Body of pancreas (tissue), 4 donors: ENCODE data around the gene FILIP1L.

ENCODE experiments used
- CTCF ChIP-seq, 7 experiments: fragments of 450-650 bp in 4 of 7; fragments of 200-600 bp in 3 of 7; sonication (generic) in 3 of 7; IDR thresholded peaks; one replicate each; pipeline ENCODE4 v1.5.1; 2016 to 2019; ENCODE audit warnings: antibody characterized with exemption in 7 of 7
- POLR2A ChIP-seq, 3 donors: fragments of 450-650 bp; IDR thresholded peaks; one replicate each; pipeline ENCODE4 v1.6.1; 2016; ENCODE audit warnings: antibody characterized with exemption in 3 of 3, mild to moderate bottlenecking in 2 of 3

GRCh38 chr3:99794485-99794884, 319.8 kb downstream of the FILIP1L start:
- no peak for TF ChIP-seq POLR2A (IDR thresholded peaks at IDR 0.05)
- no peak for TF ChIP-seq CTCF (IDR thresholded peaks at IDR 0.05)
